ENCODE results near the gene PPP4R3A. TPM values are rescaled to one million over a fixed set of nuclear protein-coding genes. Genes with fewer than 3 reads are reported as not detected.
A peak's percentile ranks its signal among the peaks of the same experiment; 100 is the strongest.

The PPP4R3A gene
- total RNA-seq, 1 donor from 2014 or later = 89.7 TPM

DNA sequence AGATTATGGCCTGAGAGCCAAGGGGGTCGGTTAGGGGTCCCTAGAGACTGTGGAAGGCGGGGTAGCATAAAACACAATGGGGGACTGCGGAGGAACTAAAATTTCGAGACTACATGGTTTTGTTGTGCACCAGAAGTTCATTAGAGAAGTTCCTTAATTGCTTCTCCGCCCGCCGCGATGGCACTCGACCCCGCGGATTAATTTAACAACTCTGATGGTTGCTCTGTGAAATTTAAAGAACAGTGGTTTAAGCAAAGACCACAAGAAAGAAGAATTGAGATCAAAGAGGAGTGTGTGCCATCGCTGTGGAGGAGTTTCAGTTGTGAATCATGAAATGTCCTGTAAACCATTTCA, 91.1 kb downstream of the PPP4R3A start:
- TF ChIP-seq, protein P1, sequence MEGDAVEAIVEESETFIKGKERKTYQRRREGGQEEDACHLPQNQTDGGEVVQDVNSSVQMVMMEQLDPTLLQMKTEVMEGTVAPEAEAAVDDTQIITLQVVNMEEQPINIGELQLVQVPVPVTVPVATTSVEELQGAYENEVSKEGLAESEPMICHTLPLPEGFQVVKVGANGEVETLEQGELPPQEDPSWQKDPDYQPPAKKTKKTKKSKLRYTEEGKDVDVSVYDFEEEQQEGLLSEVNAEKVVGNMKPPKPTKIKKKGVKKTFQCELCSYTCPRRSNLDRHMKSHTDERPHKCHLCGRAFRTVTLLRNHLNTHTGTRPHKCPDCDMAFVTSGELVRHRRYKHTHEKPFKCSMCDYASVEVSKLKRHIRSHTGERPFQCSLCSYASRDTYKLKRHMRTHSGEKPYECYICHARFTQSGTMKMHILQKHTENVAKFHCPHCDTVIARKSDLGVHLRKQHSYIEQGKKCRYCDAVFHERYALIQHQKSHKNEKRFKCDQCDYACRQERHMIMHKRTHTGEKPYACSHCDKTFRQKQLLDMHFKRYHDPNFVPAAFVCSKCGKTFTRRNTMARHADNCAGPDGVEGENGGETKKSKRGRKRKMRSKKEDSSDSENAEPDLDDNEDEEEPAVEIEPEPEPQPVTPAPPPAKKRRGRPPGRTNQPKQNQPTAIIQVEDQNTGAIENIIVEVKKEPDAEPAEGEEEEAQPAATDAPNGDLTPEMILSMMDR (IDR thresholded peaks at IDR 0.05; ENCODE audit: unreplicated experiment) = peak; percentile 39
- Mint-ChIP-seq H3K27me3 (ENCODE audit: unreplicated experiment) (peaks cover 11% of the 10 kb centered on the region), H3K4me3 (ENCODE audit: unreplicated experiment) (peak overlapping the region; percentile 81), H3K36me3 (ENCODE audit: low read depth, unreplicated experiment) (peaks cover 5% of the 10 kb centered on the region), H3K4me1 (ENCODE audit: unreplicated experiment) (peaks cover 28% of the 10 kb centered on the region), H3K9me3 (ENCODE audit: unreplicated experiment) (no peaks in the 10 kb centered on the region), H3K27ac (ENCODE audit: unreplicated experiment) (no peak overlapping the region)
- DNase-seq (ENCODE audit: low spot score) = no peak

DNA sequence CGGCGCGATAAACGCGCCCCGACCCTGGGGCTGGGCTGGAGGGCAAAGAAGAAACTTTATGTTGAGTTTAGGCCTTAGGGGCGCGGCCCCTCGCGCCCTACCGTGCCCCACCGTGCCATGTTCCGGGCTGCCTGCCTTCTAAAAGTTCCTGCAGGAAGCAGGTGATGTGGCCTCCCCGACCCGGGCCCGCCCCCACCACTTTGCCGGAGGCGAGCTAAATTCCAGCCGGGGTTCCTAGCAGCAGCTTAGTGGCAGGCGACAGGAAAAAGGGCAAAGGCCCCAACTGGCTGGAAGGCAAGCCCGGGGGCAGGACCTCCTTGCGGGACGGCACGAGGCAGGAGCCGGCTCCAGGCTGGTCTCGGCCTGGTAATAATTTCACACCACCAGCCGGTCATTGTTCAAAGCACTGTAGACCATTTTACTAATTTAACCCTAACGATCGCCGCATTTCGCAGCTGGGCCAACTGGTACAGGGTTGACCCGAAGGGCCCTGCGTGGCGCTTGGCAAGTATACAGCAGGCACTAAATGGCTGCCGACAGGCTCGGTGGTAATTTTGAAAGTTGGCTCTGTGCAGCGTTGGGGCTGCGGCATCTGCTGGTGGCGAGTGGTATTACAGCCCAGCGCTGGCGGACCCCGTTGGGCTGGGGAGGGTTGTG, 91.6 kb downstream of the PPP4R3A start:
- H3K36me3 Mint-ChIP-seq (ENCODE audit: low read depth, unreplicated experiment) = peaks cover 8% of the 10 kb centered on the region
- H3K4me1 Mint-ChIP-seq (ENCODE audit: unreplicated experiment) = peaks cover 31% of the 10 kb centered on the region

DNA sequence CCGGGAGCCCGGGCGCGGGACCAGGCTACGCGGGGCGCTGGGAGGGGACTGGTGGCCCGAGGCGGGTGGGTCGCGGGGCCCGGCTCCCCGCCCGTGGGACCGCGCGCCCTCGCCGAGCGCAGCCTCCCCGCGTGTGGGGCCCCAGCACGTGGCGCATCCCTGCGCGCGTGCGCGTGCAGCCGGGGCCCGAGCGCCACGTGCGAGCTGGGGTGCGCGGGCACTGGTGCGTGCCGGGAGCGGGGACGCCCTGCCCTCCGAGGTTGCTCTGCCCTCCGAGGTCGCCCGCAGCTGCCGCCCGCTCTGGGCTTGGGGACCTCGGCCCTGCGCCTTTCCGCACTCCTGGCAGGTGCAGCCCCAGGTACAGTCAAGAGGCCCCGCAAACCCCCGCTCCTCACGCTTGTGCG, 92.1 kb downstream of the PPP4R3A start:
- Mint-ChIP-seq H3K27ac (ENCODE audit: unreplicated experiment) (no peak overlapping the region), H3K4me1 (ENCODE audit: unreplicated experiment) (peaks cover 31% of the 10 kb centered on the region), H3K36me3 (ENCODE audit: low read depth, unreplicated experiment) (peaks cover 8% of the 10 kb centered on the region), H3K27me3 (ENCODE audit: unreplicated experiment) (peaks cover 11% of the 10 kb centered on the region), H3K4me3 (ENCODE audit: unreplicated experiment) (no peak overlapping the region), H3K9me3 (ENCODE audit: unreplicated experiment) (no peaks in the 10 kb centered on the region)
- TF ChIP-seq, protein P1 (IDR thresholded peaks at IDR 0.05; ENCODE audit: unreplicated experiment) = no peak
- DNase-seq (ENCODE audit: low spot score) = peak; percentile 56

More for the DNA sequence above, 91.6 kb downstream of the PPP4R3A start:
- H3K9me3 Mint-ChIP-seq (ENCODE audit: unreplicated experiment) = no peaks in the 10 kb centered on the region
- no peak overlapping the region for H3K27ac Mint-ChIP-seq (ENCODE audit: unreplicated experiment)
- TF ChIP-seq, protein P1 (IDR thresholded peaks at IDR 0.05; ENCODE audit: unreplicated experiment) = peak; percentile 100
- H3K4me3 Mint-ChIP-seq (ENCODE audit: unreplicated experiment) = peak overlapping the region; percentile 81
- peaks cover 11% of the 10 kb centered on the region for H3K27me3 Mint-ChIP-seq (ENCODE audit: unreplicated experiment)
- peak; percentile 80 for DNase-seq (ENCODE audit: low spot score)

DNA sequence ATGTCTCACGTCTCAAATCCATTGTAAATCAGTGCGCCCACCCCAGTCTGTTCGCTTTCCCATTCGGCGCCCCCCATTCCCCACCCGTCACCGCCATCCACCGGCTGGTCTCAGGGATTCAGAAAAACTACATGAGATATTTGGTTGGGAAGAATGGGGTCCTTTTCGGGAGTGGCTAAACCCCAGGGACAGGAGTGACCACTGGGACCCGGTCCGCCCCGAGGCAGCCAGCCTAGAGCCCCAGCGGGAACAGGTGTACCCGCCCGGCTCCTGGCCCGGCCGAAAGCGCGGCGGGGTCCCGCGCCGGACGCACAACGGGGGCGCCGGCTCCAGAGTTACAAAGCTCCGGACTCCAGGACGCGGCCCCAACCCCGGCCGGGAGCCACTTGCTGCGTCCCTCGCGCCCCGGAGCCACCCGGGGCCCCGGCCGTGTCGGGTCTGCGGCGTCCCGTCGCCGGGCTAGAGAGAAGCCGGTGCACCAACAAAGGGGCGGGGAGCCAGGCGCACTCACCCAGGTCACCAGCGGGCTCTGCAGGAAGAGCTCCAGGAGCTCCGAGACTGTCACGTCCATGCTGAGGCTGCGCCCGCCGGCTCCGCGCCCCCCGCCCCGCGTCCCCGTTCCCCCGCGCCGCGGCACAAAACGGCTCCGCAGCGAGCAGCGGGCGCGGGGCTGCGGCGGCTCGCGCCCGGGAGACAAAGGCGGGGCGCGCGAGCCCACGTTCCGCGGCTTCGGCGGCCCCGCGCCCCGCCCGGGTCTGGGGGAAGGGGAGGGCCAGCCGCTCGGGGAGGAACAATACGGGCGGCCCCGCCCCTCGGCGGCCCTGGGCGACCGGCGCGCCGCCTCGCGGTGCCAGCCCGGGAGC, 92.8 kb downstream of the PPP4R3A start, which contains the start of gene CCDC88C:
Gene CCDC88C (minus strand): TSS at position 701 of the 863 bp plus-strand sequence. CDS start 130 bp downstream, at position 571.
- peak within 1 kb of the TSS; percentile 65 for H3K27ac Mint-ChIP-seq (ENCODE audit: unreplicated experiment)
- TF ChIP-seq, protein P1 (IDR thresholded peaks at IDR 0.05; ENCODE audit: unreplicated experiment) = no peak
- peaks cover 31% of the 10 kb centered on the region for H3K4me1 Mint-ChIP-seq (ENCODE audit: unreplicated experiment)
- peaks cover 11% of the 10 kb centered on the region for H3K27me3 Mint-ChIP-seq (ENCODE audit: unreplicated experiment)
- peak; percentile 69 for DNase-seq (ENCODE audit: low spot score)
- no peaks in the 10 kb centered on the region for H3K9me3 Mint-ChIP-seq (ENCODE audit: unreplicated experiment)
- peaks cover 8% of the 10 kb centered on the region for H3K36me3 Mint-ChIP-seq (ENCODE audit: low read depth, unreplicated experiment)
- H3K4me3 Mint-ChIP-seq (ENCODE audit: unreplicated experiment) = peak within 1 kb of the TSS; percentile 94
